GM21515 (cell line): Measurements from ENCODE around the gene ARL8A.
A peak's percentile ranks its signal among the peaks of the same experiment; 100 is the strongest.
"Not testable (repeated sequence)": the region's sequence is repeated elsewhere in the genome, so short reads cannot be mapped to it uniquely, and the experiment has no call there.

Source experiments
- ATAC-seq: cut with Tn5 transposase; IDR thresholded peaks from one replicate; pipeline ENCODE4 v1.9.1; 2021; ENCODE audit not compliant: unreplicated experiment

Gene ARL8A

DNA sequence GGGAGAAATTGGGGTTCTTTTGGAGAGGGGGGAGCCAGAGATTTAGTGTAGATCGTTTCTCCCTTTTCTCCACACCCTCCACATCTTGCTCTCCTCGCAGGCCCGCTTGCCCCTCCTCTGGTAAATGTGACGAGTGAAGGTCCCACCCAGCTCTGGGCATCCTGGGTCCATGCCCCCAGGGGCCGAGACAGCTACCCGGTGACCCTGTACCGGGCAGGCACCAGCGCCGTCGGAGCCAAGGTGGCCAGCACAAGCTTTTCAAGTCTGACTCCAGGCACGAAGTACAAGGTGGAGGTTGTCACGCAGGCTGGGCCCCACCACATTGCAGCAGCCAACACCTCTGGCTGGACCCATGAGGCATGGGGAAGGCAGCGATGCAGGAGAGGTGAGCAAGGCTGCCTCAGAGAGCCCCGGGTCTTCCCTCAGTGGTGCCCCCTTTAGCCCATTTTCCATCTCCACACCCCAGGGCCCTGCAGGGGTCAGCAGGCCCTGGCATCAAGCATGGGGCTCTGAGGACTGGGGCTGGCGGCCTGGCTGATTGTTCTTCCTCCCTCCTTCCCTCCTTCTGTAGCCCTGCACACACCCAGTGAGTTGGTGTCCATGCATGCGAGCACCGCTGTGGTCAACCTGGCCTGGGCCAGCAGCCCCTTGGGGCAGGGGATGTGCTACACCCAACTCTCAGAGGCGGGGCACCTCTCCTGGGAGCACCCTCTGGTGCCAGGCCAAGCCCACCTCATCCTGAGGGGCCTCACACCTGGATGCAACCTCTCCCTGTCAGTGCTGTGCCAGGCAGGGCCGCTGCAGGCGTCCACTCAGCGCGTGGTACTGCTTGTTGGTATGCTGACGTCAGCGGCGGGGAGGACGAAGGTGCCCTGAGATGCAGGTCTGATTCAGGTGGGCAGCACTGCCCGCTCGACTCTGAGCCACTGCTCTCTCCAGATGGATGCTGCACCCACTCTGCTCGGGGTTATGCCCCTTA lies 32.7 kb upstream of the ARL8A start:
- ATAC-seq, result no peak

DNA sequence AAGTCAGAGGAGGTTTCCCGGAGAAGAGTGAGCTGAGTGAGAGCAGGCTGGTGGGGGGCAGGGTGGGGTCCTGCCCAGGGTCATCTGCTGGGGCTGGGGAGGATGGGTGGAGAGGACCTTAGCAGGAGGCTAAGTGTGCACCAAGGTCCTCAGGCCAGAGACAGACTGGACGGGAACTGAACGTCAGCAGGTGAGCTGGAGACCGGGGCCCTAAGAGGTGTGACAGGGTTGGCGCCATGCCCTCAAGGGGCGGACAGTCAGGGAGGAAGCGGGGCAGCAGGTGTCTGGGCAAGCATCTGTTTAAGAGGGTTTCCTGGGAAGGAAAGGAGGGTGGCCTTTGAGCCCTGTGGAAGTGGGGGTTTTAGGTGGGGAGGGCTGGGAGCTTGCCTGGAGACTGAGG lies 29.5 kb upstream of the ARL8A start:
- ATAC-seq, result no peak

DNA sequence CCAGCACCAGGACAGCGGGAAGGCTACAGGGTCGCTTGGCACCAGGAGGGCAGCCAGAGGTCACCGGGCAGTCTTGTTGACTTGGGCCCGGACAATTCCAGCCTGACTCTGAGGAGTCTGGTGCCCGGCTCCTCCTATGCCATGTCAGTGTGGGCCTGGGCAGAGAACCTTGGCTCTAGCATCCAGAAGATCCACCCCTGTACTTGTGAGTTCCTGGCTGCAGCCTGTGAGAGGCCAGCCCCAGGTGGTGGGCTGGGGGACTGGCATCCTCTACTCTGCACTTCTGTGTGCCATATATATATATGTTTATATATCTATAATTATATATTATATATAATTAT lies 27.4 kb upstream of the ARL8A start:
- no peak for ATAC-seq

DNA sequence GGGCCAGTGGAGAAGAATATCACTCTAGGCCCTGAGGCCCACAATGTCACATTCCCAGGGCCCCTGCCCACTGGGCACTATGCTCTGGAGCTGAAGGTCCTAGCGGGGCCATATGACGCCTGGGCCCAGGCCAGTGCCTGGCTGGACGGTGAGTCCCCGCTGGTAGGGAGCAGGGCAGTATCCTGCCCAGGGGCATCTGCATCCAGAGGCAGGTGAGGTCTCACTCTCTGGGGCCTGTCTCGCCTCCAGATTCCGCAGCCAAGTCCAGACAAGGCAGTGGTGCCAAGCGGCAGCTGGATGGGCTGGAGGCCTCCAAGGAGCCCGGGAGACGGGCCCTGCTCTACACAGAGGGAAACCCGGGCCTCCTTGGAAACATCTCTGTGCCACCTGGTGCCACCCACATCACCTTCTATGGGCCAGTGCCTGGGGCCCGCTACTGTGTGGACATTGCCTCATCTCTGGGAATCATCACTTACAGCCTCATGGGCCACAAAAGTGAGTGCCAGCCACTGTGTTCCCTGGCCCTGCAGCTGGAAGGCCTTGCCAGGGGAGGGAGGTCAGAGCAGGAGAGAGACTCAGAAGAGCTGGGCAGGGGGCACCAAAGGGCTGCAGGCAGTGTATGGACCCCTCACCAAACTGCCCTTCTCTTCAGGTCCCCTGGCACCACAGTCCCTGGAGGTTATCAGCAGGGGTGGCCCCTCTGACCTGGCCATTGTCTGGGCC lies 26.9 kb upstream of the ARL8A start:
- no peak for ATAC-seq

DNA sequence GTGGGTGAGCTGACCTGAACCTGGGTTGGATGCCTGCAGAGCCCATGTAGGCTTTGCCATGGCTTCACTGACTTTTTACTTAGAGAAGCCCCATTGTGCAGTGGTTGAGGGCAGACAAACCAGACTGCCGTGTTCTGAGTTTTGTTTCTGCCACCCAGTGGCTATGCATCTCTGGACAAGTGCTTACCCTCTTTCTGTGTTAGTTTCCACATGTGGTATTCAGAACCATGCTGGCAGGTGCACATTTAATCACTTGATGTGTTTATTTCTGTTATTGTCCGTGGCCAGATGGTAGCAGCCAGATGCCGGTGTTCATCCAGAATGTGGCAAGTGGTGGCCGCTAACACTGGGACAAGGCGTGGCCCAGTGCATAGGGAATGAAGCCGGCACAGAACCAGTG lies 26.2 kb upstream of the ARL8A start:
- ATAC-seq, result no peak

DNA sequence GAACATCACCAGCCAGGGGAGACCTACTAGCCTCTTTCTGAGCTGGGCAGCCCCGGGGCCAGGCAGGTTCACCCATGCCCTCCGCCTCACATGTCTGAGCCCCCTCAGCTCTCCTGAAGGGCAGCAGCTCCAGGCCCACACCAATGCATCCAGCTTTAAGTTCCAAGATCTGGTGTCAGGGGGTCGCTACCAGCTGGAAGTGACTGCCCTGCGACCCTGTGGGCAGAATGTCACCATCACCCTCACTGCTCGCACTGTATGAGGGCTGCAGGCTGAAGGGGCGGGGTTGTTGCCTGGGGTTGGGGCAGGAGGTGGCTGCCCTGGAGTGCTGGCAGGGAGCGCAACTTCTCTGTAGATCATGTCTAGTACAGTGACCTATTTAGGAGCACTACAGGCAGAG lies 24.3 kb upstream of the ARL8A start:
- ATAC-seq, result no peak

DNA sequence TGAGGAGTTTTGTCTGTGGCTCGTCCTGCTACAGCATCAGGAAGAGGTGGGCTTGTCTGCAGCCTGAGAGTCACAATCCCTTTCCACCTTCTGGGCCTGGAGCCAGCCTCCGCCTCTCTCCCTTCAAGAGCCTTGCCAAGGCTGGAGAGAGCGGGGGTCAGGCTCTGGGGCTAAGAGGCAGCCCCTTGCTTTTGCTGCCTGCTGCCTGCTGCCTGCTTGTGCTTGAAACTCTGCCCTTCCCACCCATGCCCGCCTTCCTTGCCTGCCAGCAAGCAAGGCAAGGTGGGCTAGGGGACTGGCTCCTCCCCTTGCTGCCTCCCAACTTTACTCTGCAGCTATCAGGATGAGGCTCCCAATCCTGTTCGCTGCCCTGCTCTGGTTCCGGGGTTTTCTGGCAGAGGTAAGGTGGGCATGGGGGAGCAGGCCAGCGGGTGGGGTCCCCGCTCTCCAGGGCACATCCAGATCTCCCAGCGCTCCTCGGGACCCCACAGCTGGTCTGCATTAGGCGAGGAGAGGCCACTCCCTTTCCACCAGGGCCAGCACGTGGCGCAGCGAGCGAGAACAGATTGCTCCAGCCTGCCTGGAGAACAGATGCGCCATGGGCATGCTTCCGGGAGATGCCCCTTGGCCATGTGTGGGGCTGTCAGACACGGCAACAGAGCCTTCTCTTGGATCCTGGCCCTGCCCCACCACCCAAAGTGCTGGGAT lies 23.3 kb upstream of the ARL8A start:
- no peak for ATAC-seq

DNA sequence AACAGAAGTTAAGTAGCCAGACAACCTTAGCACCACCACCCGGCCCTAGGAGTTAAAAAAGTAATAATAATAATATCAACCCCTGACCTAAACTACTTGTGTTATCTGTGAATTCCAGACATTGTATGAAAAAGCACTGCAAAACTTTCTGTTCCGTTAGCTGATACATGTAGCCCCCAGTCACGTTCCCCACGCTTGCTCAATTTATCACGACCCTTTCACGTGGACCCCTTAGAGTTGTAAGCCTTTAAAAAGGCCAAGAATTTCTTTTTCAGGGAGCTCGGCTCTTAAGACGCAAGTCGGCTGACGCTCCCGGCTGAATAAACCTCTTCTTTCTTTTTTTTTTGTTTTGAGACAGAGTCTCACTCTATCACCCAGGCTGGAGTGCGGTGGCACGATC lies 22.5 kb upstream of the ARL8A start:
- not testable (repeated sequence) for ATAC-seq

DNA sequence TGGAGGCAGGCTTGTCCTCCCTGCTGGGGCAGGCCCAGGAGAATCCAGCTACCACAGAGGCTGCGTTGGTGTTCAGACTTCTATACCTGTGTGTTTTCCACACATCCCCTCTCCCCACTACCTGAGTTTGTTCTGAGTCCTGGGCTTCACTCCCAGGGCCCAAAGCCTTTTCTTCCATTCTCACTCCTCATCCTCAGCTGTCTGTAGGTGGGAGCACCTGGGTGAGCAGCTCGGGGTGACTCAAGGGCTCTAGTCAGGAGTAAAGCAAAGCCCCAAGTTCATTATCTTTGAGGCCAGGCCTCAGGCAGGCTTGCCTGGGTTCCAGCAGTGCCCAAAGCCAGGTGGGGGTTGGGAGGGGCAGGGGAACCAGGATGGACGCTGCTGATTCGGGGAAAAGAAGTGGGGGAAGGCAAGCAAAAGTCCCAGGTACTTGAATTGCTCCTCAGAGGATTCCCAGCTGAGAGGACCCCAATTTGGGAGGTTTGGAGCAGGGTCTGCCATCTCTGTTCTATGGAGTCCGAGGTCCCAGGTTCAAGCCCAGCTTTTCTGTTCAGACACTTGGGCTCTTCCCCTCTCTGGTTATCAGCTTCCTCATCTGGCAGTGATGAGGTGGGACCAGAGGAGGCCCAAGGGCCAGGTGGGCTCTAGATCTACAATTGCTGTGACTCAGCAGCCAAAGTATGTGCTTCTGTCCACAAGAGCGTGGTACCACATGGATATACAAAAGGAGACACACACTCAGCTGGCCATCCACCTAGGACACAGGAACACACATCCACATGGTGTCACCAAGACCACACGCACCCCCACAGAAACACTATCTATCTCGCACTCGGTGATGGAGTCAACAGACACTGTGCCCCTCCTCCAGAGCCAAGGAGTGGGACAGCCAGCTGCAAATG lies 21.7 kb upstream of the ARL8A start:
- ATAC-seq, result no peak

DNA sequence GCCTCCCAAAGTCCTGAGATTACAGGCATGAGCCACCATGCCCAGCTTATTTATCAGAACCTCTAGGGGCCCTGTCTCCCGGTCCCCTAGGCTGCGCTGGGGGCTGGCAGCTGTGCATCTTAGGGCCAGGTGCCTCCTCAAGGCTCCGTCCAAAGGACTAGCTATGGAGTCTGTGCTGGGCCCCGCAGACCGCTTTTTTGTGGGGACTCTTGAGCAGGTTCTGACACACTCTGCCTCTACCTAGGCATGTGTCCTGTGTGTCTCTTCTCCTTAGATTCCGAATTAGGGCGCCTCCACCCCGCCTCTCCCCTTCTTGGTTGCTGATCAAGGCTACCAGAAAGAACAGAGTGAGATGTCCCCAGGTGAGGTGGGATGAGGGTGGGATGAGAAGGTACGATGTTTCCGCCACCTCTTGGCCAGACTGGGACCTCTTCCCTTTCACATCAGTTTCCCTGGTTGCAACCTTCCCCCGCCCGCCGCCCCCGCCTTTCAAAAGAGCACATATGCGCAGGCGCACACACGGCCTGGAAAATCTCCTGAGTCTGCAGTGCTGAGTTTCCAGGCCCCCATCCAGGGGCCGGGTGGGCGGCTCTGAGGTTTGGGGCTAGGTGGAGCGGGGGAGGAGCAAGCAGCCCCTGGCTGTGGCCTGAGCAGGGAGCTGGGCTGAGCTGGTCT lies 20.9 kb upstream of the ARL8A start:
- ATAC-seq, result no peak

DNA sequence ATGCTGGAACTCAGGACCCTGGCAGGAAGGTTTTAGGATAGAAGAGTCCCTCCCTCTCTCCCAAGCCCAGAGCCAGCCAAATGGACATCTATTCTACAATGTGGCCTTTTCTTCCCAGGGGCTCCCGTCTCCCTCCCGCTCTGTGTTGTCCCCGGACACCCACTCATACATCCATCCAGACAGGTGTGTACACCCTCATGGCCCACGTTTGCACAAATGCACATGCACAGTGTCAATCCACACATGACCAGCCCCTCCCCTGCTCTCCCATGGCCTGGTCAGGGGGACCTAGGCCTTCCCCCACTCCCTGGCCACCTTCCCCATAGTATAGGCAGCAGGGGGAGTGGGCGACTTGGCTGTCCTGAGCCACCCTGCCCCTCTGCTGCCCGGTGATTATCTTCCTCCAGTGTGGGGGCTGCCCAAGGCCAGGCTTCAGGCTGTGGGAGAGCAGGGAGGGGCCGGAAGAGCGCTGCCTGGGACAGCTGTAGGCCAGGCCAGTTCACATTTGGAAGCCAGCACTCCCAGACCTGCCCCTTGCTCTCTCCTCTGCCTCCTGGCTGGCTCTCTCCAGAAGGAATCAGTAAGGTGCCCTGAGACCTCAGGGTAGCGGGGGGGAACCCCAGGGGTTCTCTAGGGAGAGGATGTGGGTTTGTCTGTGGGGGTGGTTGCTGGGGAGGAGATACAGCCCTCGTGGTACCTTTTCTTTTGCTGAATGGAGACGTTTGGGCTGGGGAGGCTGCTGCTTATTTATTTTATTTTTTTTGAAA lies 19.9 kb upstream of the ARL8A start:
- ATAC-seq, result peak; percentile 51

DNA sequence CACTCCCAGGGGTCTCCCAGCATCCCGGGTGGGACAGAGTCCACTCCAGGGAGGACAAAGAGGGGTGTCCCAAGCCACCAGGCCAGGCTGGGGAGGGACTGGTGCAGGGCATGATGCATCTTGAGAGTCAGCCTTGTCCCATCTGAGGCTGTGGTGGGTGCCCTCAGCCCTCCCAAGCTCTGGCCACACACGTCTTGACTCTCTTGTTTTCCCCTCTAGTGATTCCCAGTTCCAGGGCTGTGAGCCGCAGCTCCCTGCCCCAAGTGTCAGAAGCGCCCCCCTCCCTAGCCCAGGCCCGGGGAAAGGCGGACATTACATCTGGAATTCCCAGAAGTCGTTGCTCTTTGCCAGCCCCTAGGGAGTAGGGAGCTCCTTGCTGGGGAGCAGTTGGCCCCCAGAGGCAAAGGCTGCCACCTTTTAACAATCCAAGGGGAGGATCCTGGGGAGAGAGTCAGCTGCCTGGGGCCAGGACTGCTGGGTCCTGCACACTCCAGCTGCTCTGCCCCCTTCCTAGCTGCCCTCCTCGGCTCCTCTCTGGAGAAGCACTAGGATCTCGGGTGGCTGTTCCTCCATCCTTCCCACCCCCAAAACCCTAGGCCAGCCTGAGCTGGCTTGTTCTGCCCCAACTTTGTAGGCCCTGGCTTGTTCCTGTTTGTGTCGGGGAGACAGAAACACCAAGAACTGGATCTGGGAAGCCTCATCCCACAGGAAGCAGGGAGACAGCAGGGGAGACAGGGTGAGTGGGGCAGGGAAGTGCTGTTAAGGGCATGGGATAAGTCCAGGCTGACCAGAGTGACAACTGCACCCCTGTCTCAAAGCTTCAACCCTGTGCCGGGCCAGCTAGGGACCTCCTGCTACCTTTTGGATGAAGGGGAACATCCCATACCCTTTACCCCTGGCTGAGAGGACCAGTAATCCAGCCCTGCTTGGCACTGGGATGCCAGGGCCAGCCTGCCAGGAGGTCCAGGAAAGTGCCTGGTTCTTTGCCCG lies 19.0 kb upstream of the ARL8A start:
- no peak for ATAC-seq

DNA sequence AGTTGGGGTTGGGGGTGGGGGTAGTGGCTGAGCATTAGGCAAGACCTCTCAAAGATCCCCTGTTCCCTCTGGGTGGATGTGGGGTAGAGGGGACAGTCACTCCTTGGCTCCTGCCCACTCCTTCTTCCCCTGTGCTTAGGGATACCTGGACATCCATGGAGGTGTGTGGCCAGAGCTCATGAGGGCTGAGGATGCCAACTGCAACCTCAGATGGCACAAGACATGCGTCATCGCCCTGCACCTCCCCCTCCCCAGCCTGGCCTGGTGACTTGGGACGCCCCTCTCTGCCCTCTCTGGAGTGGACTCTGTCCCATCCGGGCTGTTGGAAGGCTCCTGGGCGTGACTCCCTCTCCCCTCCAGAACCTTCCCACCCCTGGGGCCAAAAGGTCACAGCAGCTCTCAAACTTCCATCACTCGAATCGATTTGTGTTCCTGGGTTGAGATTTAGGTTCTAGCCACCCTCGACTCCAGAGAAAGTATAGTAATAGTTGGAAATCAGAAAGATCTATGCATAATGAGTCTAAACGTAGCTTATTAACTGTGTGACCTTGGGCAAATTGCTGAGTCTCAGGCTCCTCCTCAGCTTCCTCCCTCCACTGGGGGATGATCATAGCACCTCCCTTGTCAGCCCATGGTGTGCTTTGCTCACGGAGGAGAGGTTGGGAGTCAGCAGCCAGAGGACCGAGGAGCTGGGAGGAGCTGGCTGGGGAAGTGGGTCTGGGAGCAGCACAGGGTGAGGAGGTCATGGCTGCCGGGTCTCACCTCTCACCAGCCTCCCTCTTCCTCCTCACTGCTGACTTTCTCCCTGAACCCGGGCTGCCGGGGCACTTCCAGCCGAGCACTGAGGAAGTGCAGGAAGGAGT lies 18.1 kb upstream of the ARL8A start:
- no peak for ATAC-seq

DNA sequence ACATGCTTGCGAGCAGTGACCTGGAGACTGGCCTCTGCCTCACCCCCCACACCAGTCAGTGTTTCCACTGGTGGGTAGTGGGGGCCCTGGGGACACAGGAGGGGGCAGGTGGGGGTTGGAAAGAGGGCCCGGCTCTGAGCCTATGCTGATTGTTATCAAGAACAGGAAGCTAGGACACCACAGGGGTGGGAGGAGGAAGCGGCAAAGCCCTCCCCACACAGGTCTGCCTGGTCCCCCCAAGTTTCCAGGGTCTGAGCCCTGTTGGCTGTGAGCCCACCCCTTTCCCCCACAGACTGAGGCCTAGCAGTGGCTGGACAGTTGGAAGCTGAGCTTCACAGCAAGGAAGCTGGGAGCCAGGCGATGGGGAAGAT lies 17.5 kb upstream of the ARL8A start:
- no peak for ATAC-seq

DNA sequence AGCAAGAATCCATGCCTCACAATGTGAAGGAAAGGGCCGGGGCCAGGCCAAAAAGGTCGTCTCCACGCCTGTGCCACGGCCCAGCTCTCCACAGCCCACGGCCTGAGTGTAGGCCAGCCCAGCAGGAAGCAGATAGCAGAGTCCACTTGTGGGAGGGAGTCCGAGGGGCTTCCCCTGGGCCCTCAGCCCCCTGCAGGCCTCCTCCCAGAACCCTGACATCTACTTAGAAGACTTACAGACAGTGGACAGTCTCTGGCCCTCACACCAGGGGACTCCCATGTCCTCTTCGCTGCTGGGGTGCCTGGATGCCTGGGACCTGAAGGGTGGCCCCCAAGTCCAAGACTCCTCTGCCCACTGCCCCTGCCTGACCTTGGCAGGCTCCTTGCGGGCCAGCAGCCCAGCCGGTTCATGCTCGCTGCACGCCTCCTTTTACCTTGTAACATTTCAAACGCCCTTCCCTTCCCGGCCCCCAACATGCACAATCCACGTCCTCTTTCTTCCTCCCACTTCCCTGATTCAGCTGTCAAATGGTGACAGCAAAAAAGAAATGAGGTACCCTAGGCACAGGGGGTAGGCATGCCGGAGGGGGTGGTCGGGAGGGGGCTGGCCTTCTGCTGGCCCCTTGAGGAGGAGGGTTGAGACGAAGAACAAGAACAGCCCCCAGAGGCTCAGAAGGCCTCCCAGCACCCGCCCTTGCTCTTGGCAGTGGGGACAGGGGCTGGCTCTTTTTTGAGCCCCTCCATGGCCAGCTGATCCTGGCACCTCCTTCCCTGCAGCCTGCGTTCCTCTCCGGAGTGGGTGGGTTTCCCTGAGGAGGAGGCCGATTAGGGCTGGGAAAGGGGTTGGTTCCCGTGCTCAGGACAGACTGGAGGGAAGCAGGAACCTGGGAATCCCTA lies 16.9 kb upstream of the ARL8A start:
- ATAC-seq, result no peak

DNA sequence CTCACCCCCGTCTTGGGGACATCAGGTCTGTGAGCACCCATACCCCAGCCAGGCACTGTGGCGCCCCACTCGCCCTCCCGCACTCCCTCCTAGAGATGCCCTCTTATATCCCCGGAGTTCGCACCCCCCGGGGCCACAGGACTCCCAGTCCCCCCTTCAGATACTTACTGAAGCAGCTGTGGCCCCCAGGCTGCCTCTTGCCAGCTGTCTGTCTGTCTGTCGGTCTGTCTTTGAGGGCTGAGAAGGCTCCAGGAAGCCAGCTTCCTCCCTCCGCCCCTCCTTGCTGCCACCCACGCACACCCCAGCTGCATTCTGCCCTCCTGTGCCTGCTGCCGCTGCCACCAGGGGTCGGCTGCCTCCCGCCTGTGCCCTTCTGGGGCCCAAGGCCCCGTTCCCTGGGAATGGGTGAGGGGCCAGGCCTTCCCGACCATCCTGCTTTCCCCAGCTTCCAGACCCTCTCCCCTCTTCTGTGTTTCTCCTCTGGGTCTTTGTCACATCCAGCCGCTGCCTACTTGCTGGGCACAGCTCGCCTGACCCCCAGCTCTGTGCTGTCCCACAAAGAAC lies 15.9 kb upstream of the ARL8A start, which contains the start of gene PTPN7:
Gene PTPN7, minus strand, starts transcription at position 226 of the 564 bp plus-strand sequence. CDS start 1,200 bp downstream, outside the sequence.
- ATAC-seq, result no peak
